Progenitor cell of endocrine pancreas (in vitro differentiated cells): Measurements from ENCODE around the gene EVC2. TPM values are rescaled to one million over a fixed set of nuclear protein-coding genes. Genes with fewer than 3 reads are reported as not detected.

ENCODE experiments used
- DNase-seq: peaks from one replicate; pipeline ENCODE4 v3.0.0; 2021; ENCODE audit warnings: low spot score; ENCODE audit not compliant: unreplicated experiment
- H3K27ac Mint-ChIP-seq: 2 replicates; pipeline ENCODE4 v1.8.0; 2021; ENCODE audit warnings: mild to moderate bottlenecking, moderate library complexity, mixed read lengths
- H3K27me3 Mint-ChIP-seq: 2 replicates; pipeline ENCODE4 v1.8.0; 2021; ENCODE audit warnings: mixed read lengths
- H3K36me3 Mint-ChIP-seq: 2 replicates; pipeline ENCODE4 v1.8.0; 2022; ENCODE audit warnings: mixed read lengths; ENCODE audit not compliant: insufficient read depth
- H3K4me1 Mint-ChIP-seq: 2 replicates; pipeline ENCODE4 v1.8.0; 2021; ENCODE audit warnings: low read depth, mixed read lengths
- H3K4me3 Mint-ChIP-seq: 2 replicates; pipeline ENCODE4 v1.8.0; 2021; ENCODE audit warnings: low read depth, mild to moderate bottlenecking, moderate library complexity, mixed read lengths
- H3K9me3 Mint-ChIP-seq: 2 replicates; pipeline ENCODE4 v1.8.0; 2021; ENCODE audit warnings: low read depth, mixed read lengths
- total RNA-seq: library from RNA; stranded (reverse); gene quantifications from 2 replicates; pipeline ENCODE4 v1.2.1, GENCODE V29; 2021
- TF ChIP-seq, protein P1 (sequence below): fragments of 200-600 bp; sonication (generic); IDR thresholded peaks from one replicate; pipeline ENCODE4 v1.5.0; 2021; ENCODE audit warnings: antibody characterized with exemption, mild to moderate bottlenecking; ENCODE audit not compliant: unreplicated experiment

EVC2 gene
- total RNA-seq, 1 donor from 2014 or later = 14.1 TPM

GRCh38 chr4:5717449-5718158 is 9.2 kb upstream of the EVC2 start:
- Mint-ChIP-seq H3K4me3 (no peak overlapping the region), H3K27ac (no peak overlapping the region)

GRCh38 chr4:5716391-5716790 is 8.0 kb upstream of the EVC2 start:
- peaks cover 18% of the 10 kb centered on the region for H3K4me1 Mint-ChIP-seq
- H3K27ac Mint-ChIP-seq = no peak overlapping the region
- no peak overlapping the region for H3K4me3 Mint-ChIP-seq
- TF ChIP-seq, protein P1, sequence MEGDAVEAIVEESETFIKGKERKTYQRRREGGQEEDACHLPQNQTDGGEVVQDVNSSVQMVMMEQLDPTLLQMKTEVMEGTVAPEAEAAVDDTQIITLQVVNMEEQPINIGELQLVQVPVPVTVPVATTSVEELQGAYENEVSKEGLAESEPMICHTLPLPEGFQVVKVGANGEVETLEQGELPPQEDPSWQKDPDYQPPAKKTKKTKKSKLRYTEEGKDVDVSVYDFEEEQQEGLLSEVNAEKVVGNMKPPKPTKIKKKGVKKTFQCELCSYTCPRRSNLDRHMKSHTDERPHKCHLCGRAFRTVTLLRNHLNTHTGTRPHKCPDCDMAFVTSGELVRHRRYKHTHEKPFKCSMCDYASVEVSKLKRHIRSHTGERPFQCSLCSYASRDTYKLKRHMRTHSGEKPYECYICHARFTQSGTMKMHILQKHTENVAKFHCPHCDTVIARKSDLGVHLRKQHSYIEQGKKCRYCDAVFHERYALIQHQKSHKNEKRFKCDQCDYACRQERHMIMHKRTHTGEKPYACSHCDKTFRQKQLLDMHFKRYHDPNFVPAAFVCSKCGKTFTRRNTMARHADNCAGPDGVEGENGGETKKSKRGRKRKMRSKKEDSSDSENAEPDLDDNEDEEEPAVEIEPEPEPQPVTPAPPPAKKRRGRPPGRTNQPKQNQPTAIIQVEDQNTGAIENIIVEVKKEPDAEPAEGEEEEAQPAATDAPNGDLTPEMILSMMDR = no peak
- peaks cover 13% of the 10 kb centered on the region for H3K36me3 Mint-ChIP-seq
- no peaks in the 10 kb centered on the region for H3K27me3 Mint-ChIP-seq
- peaks cover 5% of the 10 kb centered on the region for H3K9me3 Mint-ChIP-seq
- DNase-seq = no peak

More at GRCh38 chr4:5717449-5718158, 9.2 kb upstream of the EVC2 start:
- peaks cover 20% of the 10 kb centered on the region for H3K4me1 Mint-ChIP-seq
- H3K36me3 Mint-ChIP-seq = peaks cover 13% of the 10 kb centered on the region
- no peak for DNase-seq
- no peaks in the 10 kb centered on the region for H3K27me3 Mint-ChIP-seq
- H3K9me3 Mint-ChIP-seq = peaks cover 5% of the 10 kb centered on the region
- TF ChIP-seq, protein P1 = no peak

DNA sequence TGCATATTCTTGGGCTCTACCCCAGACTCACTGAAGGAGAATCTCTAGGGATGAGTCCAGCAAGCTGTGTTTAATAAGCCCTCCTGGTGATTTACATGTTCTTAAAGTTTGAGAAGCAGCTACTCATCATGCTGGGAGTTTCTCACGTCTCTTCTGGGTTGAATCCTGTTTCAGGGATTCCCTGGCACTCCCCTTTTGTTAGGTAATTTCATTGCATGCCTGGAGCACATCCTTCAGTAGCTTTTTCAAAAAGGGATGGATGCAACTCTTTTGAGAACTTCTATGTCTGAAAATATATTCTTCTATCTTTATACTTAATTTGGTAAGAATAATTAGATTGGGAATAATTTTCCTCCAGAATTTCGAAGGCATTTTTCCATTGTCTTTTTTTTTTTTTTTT is 7.0 kb upstream of the EVC2 start:
- Mint-ChIP-seq H3K27ac (no peak overlapping the region), H3K9me3 (peaks cover 5% of the 10 kb centered on the region), H3K4me1 (peaks cover 20% of the 10 kb centered on the region), H3K36me3 (peaks cover 13% of the 10 kb centered on the region), H3K27me3 (no peaks in the 10 kb centered on the region), H3K4me3 (no peak overlapping the region)
- TF ChIP-seq, protein P1 = no peak
- no peak for DNase-seq

GRCh38 chr4:5713861-5714260 is 5.5 kb upstream of the EVC2 start:
- Mint-ChIP-seq H3K9me3 (peaks cover 5% of the 10 kb centered on the region), H3K27ac (no peak overlapping the region), H3K27me3 (no peaks in the 10 kb centered on the region), H3K4me3 (no peak overlapping the region), H3K36me3 (peaks cover 11% of the 10 kb centered on the region), H3K4me1 (peaks cover 26% of the 10 kb centered on the region)
- DNase-seq = no peak
- TF ChIP-seq, protein P1 = no peak

DNA sequence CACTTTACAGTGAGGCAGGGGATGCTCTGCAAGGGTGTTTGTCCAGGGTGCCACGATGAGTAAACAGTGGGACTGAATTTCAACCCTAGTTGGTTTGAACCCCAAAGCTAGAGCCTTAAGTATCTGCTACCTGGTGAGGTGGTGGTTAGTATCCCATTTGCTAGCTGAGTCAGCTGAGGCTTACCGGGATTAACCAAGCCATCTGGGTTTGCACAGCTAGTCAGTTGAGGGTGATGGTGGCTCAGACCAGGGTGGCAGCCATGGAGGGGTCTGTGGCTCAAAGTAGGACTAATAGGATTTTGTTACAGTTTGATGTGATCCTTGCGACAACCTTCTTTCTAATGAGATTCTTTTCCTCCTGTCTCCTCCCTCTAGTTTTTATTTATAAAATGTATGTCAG is 4.6 kb upstream of the EVC2 start:
- no peak overlapping the region for H3K4me3 Mint-ChIP-seq
- H3K9me3 Mint-ChIP-seq = peaks cover 5% of the 10 kb centered on the region
- H3K27me3 Mint-ChIP-seq = no peaks in the 10 kb centered on the region
- H3K36me3 Mint-ChIP-seq = peaks cover 11% of the 10 kb centered on the region
- no peak overlapping the region for H3K27ac Mint-ChIP-seq
- TF ChIP-seq, protein P1 = no peak
- DNase-seq = no peak
- peaks cover 28% of the 10 kb centered on the region for H3K4me1 Mint-ChIP-seq
